H9 (cell line): ENCODE data around the gene SOHLH1. TPM values are rescaled to one million over a fixed set of nuclear protein-coding genes. Genes with fewer than 3 reads are reported as not detected.

ENCODE experiments used
- DNase-seq: peaks from one replicate; pipeline ENCODE4 v3.0.0-alpha.2; 2017
- H2AFZ ChIP-seq: one replicate; pipeline ENCODE4 v1.6.1; 2013; ENCODE audit warnings: mild to moderate bottlenecking, low read length, control low read depth, moderate library complexity
- H2AK5ac ChIP-seq: 2 replicates; pipeline ENCODE4 v1.6.1; 2013; ENCODE audit warnings: low read length, control low read depth, mixed read lengths; ENCODE audit not compliant: insufficient read length
- H2BK120ac ChIP-seq: one replicate; pipeline ENCODE4 v1.6.1; 2013; ENCODE audit warnings: low read depth, mild to moderate bottlenecking, low read length, control low read depth, inconsistent platforms; ENCODE audit not compliant: poor library complexity, severe bottlenecking
- H2BK12ac ChIP-seq: 2 replicates; pipeline ENCODE4 v1.6.1; 2013; ENCODE audit warnings: low read length, control low read depth, mixed read lengths, low read depth; ENCODE audit not compliant: insufficient read length
- H2BK15ac ChIP-seq: 2 replicates; pipeline ENCODE4 v1.6.1; 2013; ENCODE audit warnings: low read depth, low read length, control low read depth
- H2BK20ac ChIP-seq: one replicate; pipeline ENCODE4 v1.6.1; 2013; ENCODE audit warnings: low read depth, mild to moderate bottlenecking, low read length, control low read depth, inconsistent platforms; ENCODE audit not compliant: poor library complexity, severe bottlenecking
- H2BK5ac ChIP-seq: 2 replicates; pipeline ENCODE4 v1.6.1; 2013; ENCODE audit warnings: low read length, control low read depth, mixed read lengths; ENCODE audit not compliant: insufficient read length
- H3K14ac ChIP-seq: 2 replicates; pipeline ENCODE4 v1.6.1; 2013; ENCODE audit warnings: low read length, control low read depth; ENCODE audit not compliant: insufficient read depth
- H3K18ac ChIP-seq: 2 replicates; pipeline ENCODE4 v1.6.1; 2013; ENCODE audit warnings: low read depth, mild to moderate bottlenecking, mixed read lengths, low read length, control low read depth; ENCODE audit not compliant: insufficient read length
- H3K23ac ChIP-seq: 2 replicates; pipeline ENCODE4 v1.6.1; 2013; ENCODE audit warnings: low read length, control low read depth, mixed read lengths, low read depth; ENCODE audit not compliant: insufficient read length
- H3K23me2 ChIP-seq: 2 replicates; pipeline ENCODE4 v1.6.1; 2013; ENCODE audit warnings: low read depth, mild to moderate bottlenecking, mixed read lengths, low read length, control low read depth; ENCODE audit not compliant: insufficient read length, poor library complexity, severe bottlenecking
- H3K27ac ChIP-seq: 2 replicates; pipeline ENCODE4 v1.5.1; 2013; ENCODE audit warnings: low read length, control low read depth, mixed read lengths, low read depth; ENCODE audit not compliant: insufficient read length
- H3K27me3 ChIP-seq: 2 replicates; pipeline ENCODE4 v1.6.1; 2013; ENCODE audit warnings: low read length, control low read depth, inconsistent platforms; ENCODE audit not compliant: insufficient read depth
- H3K4ac ChIP-seq: 2 replicates; pipeline ENCODE4 v1.6.1; 2013; ENCODE audit warnings: low read depth, mild to moderate bottlenecking, control low read depth, inconsistent platforms, low read length, moderate library complexity
- H3K4me1 ChIP-seq: 2 replicates; pipeline ENCODE4 v1.6.1; 2013; ENCODE audit warnings: low read length, control low read depth, inconsistent platforms; ENCODE audit not compliant: insufficient read depth
- H3K4me2 ChIP-seq: 2 replicates; pipeline ENCODE4 v1.6.1; 2013; ENCODE audit warnings: low read length, control low read depth, mixed read lengths; ENCODE audit not compliant: insufficient read length, insufficient read depth
- H3K56ac ChIP-seq: 2 replicates; pipeline ENCODE4 v1.6.1; 2013; ENCODE audit warnings: low read depth, mild to moderate bottlenecking, mixed read lengths, low read length, control low read depth; ENCODE audit not compliant: insufficient read length
- H3K79me1 ChIP-seq: 2 replicates; pipeline ENCODE4 v1.6.1; 2013; ENCODE audit warnings: low read depth, mild to moderate bottlenecking, moderate library complexity, low read length, control low read depth, inconsistent platforms; ENCODE audit not compliant: insufficient read depth, poor library complexity, severe bottlenecking
- H3K79me2 ChIP-seq: 2 replicates; pipeline ENCODE4 v1.6.1; 2013; ENCODE audit warnings: low read length, control low read depth, inconsistent platforms; ENCODE audit not compliant: insufficient read depth
- H3K9ac ChIP-seq: 2 replicates; pipeline ENCODE4 v1.6.1; 2013; ENCODE audit warnings: low read length, control low read depth, mixed read lengths; ENCODE audit not compliant: insufficient read length; ENCODE audit errors: extremely low read depth
- H3K9me3 ChIP-seq: one replicate; pipeline ENCODE4 v1.6.1; 2013; ENCODE audit warnings: low read depth, low read length, inconsistent platforms; ENCODE audit not compliant: control insufficient read depth
- H3T11ph ChIP-seq: one replicate; pipeline ENCODE4 v1.6.1; 2013; ENCODE audit warnings: mild to moderate bottlenecking, low read length, control low read depth, inconsistent platforms
- H4K20me1 ChIP-seq: one replicate; pipeline ENCODE4 v1.6.1; 2013; ENCODE audit not compliant: control insufficient read depth, insufficient read length, insufficient read depth
- H4K5ac ChIP-seq: 2 replicates; pipeline ENCODE4 v1.6.1; 2013; ENCODE audit warnings: low read depth, mild to moderate bottlenecking, mixed read lengths, low read length, control low read depth; ENCODE audit not compliant: insufficient read length
- H4K8ac ChIP-seq: replicated peaks from 2 replicates; pipeline ENCODE4 v1.6.1; 2013; ENCODE audit warnings: low read length, control low read depth, mixed read lengths, low read depth; ENCODE audit not compliant: insufficient read length
- H4K91ac ChIP-seq: 2 replicates; pipeline ENCODE4 v1.6.1; 2013; ENCODE audit warnings: low read depth, mild to moderate bottlenecking, moderate library complexity, mixed read lengths, low read length, control low read depth; ENCODE audit not compliant: insufficient read length
- H3K27ac Mint-ChIP-seq, 3 experiments: 2 replicates in 2 of 3; 3 replicates in 1 of 3; pipeline ENCODE4 v1.8.0; 2020 to 2021; ENCODE audit warnings: mixed read lengths in 3 of 3, mild to moderate bottlenecking in 1 of 3, moderate library complexity in 1 of 3
- H3K27me3 Mint-ChIP-seq: 2 replicates; pipeline ENCODE4 v1.8.0; 2021; ENCODE audit warnings: low read depth, mild to moderate bottlenecking, moderate library complexity, mixed read lengths
- H3K36me3 Mint-ChIP-seq, 3 experiments: 2 replicates in 2 of 3; 3 replicates in 1 of 3; pipeline ENCODE4 v1.8.0; 2020 to 2021; ENCODE audit warnings: low read depth in 3 of 3, mixed read lengths in 3 of 3; ENCODE audit not compliant: insufficient read depth in 1 of 3
- H3K4me1 Mint-ChIP-seq, 2 experiments: 2 replicates each; pipeline ENCODE4 v1.8.0; 2020; ENCODE audit warnings: mixed read lengths in 2 of 2
- H3K4me3 Mint-ChIP-seq, 2 experiments: 2 replicates in 1 of 2; 3 replicates in 1 of 2; pipeline ENCODE4 v1.8.0; 2020 to 2021; ENCODE audit warnings: mild to moderate bottlenecking in 2 of 2, mixed read lengths in 2 of 2, moderate library complexity in 1 of 2
- H3K9me3 Mint-ChIP-seq, 2 experiments: 2 replicates in 1 of 2; 3 replicates in 1 of 2; pipeline ENCODE4 v1.8.0; 2020; ENCODE audit warnings: mild to moderate bottlenecking in 2 of 2, mixed read lengths in 2 of 2, moderate library complexity in 1 of 2
- CTCF ChIP-seq: fragments of 200-600 bp; sonication (generic); conservative IDR thresholded peaks from 3 replicates; pipeline ENCODE4 v1.8.0; 2021; ENCODE audit warnings: antibody characterized with exemption, mild to moderate bottlenecking
- WGBS: extraction: QIAGEN DNeasy Blood & Tissue Kit; methylation state at CpG from one replicate; pipeline ENCODE4 v1.1.7; 2013; ENCODE audit warnings: missing lambda C conversion rate, low lambda C conversion rate, mixed read lengths; ENCODE audit not compliant: insufficient read length; ENCODE audit errors: extremely low coverage; 5-methylcytosine and 5-hydroxymethylcytosine counted together
- total RNA-seq: library from RNA; stranded (reverse); gene quantifications from 2 replicates; pipeline ENCODE4 v1.2.1, GENCODE V29; 2021

The SOHLH1 gene
- total RNA-seq, 1 experiment from 2014 or later, result not detected

DNA sequence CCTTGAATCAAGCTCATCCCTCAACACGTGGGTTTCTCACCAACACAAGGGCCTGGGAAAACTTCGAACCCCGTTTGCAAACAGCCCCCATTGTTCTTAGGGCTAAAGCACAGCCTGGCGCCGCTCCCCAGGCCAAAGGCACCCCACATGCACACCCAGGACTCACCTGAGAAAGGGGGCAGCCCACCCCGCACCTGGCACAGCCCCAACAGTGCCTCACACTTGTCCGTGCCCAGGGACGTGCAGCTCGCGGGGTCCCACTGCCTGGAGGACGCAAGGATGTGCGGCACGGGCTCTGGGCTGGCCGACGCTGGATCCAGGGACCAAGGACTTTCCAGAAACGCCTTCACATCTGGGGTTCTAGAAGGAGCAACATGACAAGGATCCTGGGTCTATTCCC is 2.8 kb downstream of the SOHLH1 start:
- Histone ChIP-seq H3K4me2 (no peak overlapping the region), H4K20me1 (no peaks in the 10 kb centered on the region), H3K9ac (no peak overlapping the region), H2BK15ac (no peak overlapping the region), H3K27ac (no peak overlapping the region), H4K8ac (no peak overlapping the region), H3K9me3 (no peaks in the 10 kb centered on the region), H3K56ac (no peak overlapping the region), H3K23me2 (no peaks in the 10 kb centered on the region), H3K4me1 (no peaks in the 10 kb centered on the region), H4K5ac (no peak overlapping the region), H3K23ac (no peak overlapping the region), H2BK12ac (no peak overlapping the region), H3K79me2 (no peaks in the 10 kb centered on the region), H3K18ac (no peak overlapping the region), H3K27me3 (no peaks in the 10 kb centered on the region), H2AFZ (no peak overlapping the region), H3K4ac (no peak overlapping the region), H3T11ph (no peak overlapping the region), H3K79me1 (no peaks in the 10 kb centered on the region), H2BK120ac (no peak overlapping the region), H2BK5ac (no peak overlapping the region), H2AK5ac (no peak overlapping the region), H2BK20ac (no peak overlapping the region), H4K91ac (no peak overlapping the region), H3K14ac (no peak overlapping the region)
- no peak for DNase-seq
- Mint-ChIP-seq H3K4me1 (peaks cover 9 to 13% of the 10 kb centered on the region in 2 experiments), H3K9me3 (no peaks in the 10 kb centered on the region), H3K36me3 (no peaks in the 10 kb centered on the region), H3K4me3 (no peak overlapping the region), H3K27me3 (peaks cover 7% of the 10 kb centered on the region), H3K27ac (no peak overlapping the region)
- no CpG with 5 or more reads among the region's 16 CpGs for WGBS
- no peak for TF ChIP-seq CTCF
